Measurements from ENCODE around the gene KCNC2.

DNA sequence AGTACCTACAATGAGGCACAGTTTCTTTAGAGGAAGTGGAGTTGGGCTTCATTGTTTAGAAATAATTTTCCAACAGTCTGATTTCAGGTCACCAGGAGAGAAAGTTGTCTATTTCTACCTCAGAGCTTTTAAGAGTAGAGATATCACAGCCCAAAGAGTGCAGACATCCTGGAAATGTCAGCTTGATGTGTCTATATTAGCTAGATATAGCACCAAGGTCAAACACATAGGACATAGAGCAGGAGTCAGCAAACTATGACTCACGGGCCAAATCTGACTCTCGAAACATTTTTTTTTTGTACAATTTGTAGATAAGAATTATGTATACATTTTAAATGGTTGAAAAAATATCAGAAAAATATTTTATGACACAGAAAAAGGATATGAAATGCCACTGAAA lies 53.7 kb downstream of the KCNC2 start:
- TF ChIP-seq, protein P1, sequence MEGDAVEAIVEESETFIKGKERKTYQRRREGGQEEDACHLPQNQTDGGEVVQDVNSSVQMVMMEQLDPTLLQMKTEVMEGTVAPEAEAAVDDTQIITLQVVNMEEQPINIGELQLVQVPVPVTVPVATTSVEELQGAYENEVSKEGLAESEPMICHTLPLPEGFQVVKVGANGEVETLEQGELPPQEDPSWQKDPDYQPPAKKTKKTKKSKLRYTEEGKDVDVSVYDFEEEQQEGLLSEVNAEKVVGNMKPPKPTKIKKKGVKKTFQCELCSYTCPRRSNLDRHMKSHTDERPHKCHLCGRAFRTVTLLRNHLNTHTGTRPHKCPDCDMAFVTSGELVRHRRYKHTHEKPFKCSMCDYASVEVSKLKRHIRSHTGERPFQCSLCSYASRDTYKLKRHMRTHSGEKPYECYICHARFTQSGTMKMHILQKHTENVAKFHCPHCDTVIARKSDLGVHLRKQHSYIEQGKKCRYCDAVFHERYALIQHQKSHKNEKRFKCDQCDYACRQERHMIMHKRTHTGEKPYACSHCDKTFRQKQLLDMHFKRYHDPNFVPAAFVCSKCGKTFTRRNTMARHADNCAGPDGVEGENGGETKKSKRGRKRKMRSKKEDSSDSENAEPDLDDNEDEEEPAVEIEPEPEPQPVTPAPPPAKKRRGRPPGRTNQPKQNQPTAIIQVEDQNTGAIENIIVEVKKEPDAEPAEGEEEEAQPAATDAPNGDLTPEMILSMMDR (conservative IDR thresholded peaks at IDR 0.05; ENCODE audit: low read depth, low read length) = no peak
- no peak for TF ChIP-seq EZH2 (IDR thresholded peaks at IDR 0.05; ENCODE audit: borderline replicate concordance, low read depth, low read length, poor library complexity, severe bottlenecking)

Data from A673 (cell line).